Neural progenitor cell (in vitro differentiated cells): ENCODE results near the gene SLFN5. TPM values are rescaled to one million over a fixed set of nuclear protein-coding genes. Genes with fewer than 3 reads are reported as not detected.
A peak's percentile ranks its signal among the peaks of the same experiment; 100 is the strongest.

Experiments used
- DNase-seq: peaks from one replicate; pipeline ENCODE4 v3.0.0-alpha.2; 2016; ENCODE audit warnings: low spot score
- H2AFZ ChIP-seq: fragments of 200-600 bp; sonication (generic); replicated peaks from 2 replicates; pipeline ENCODE4 v1.6.1; 2016; ENCODE audit warnings: antibody characterized with exemption
- H3F3A ChIP-seq: fragments of 200-600 bp; sonication (generic); 2 replicates; pipeline ENCODE4 v1.6.1; 2016; ENCODE audit warnings: antibody characterized with exemption, low read depth
- H3K27ac ChIP-seq: fragments of 200-600 bp; sonication (generic); 2 replicates; pipeline ENCODE4 v1.5.1; 2016; ENCODE audit warnings: mild to moderate bottlenecking
- H3K27me3 ChIP-seq: fragments of 200-600 bp; sonication (generic); 2 replicates; pipeline ENCODE4 v1.6.1; 2016; ENCODE audit warnings: mild to moderate bottlenecking, moderate library complexity
- H3K36me3 ChIP-seq: fragments of 200-600 bp; sonication (generic); 2 replicates; pipeline ENCODE4 v1.5.1; 2016
- H3K4me1 ChIP-seq: fragments of 200-600 bp; sonication (generic); 2 replicates; pipeline ENCODE4 v1.6.1; 2016; ENCODE audit warnings: mixed run types
- H3K4me2 ChIP-seq: fragments of 200-600 bp; sonication (generic); 2 replicates; pipeline ENCODE4 v1.6.1; 2016
- H3K4me3 ChIP-seq: fragments of 200-600 bp; sonication (generic); 2 replicates; pipeline ENCODE4 v1.5.1; 2016
- H3K79me2 ChIP-seq: fragments of 200-600 bp; sonication (generic); 2 replicates; pipeline ENCODE4 v1.6.1; 2016; ENCODE audit warnings: low read depth
- H3K9ac ChIP-seq: fragments of 200-600 bp; sonication (generic); 2 replicates; pipeline ENCODE4 v1.6.1; 2016
- H3K9me3 ChIP-seq: fragments of 200-600 bp; sonication (generic); 2 replicates; pipeline ENCODE4 v1.5.1; 2016; ENCODE audit warnings: low read depth
- H4K20me1 ChIP-seq: fragments of 200-600 bp; sonication (generic); 2 replicates; pipeline ENCODE4 v1.6.1; 2016; ENCODE audit warnings: low read depth
- H3K27ac Mint-ChIP-seq: 3 replicates; pipeline ENCODE4 v1.8.0; 2021; ENCODE audit warnings: mixed read lengths
- H3K27me3 Mint-ChIP-seq: 2 replicates; pipeline ENCODE4 v1.8.0; 2022; ENCODE audit warnings: low read depth, mild to moderate bottlenecking, inconsistent platforms, moderate library complexity, mixed read lengths; ENCODE audit not compliant: insufficient read depth
- H3K36me3 Mint-ChIP-seq: 3 replicates; pipeline ENCODE4 v1.8.0; 2021; ENCODE audit warnings: mixed read lengths
- H3K4me1 Mint-ChIP-seq: 3 replicates; pipeline ENCODE4 v1.8.0; 2021; ENCODE audit warnings: mixed read lengths
- H3K4me3 Mint-ChIP-seq: 3 replicates; pipeline ENCODE4 v1.8.0; 2021; ENCODE audit warnings: mild to moderate bottlenecking, moderate library complexity, mixed read lengths
- H3K9me3 Mint-ChIP-seq: 3 replicates; pipeline ENCODE4 v1.8.0; 2020; ENCODE audit warnings: mixed read lengths
- EZH2 ChIP-seq: fragments of 200-600 bp; sonication (generic); IDR thresholded peaks from 2 replicates; pipeline ENCODE4 v1.6.1; 2017; ENCODE audit warnings: antibody characterized with exemption, mild to moderate bottlenecking, moderate library complexity
- EZH2phosphoT487 ChIP-seq: fragments of 200-600 bp; sonication (generic); IDR thresholded peaks from 2 replicates; pipeline ENCODE4 v1.6.1; 2017; ENCODE audit warnings: antibody characterized with exemption
- total RNA-seq: library from RNA; depleted of rRNA; stranded (reverse); fragments of >200 nt; gene quantifications from 2 replicates; pipeline ENCODE4 v1.2.3, GENCODE V29; 2015; ENCODE audit warnings: low replicate concordance
- TF ChIP-seq, protein P1 (sequence below): fragments of 200-600 bp; sonication (generic); IDR thresholded peaks from 2 replicates; pipeline ENCODE4 v1.5.1; 2017; ENCODE audit warnings: antibody characterized with exemption, mild to moderate bottlenecking

Gene SLFN5
- total RNA-seq, 1 donor from 2014 or later: 5.8 TPM

DNA sequence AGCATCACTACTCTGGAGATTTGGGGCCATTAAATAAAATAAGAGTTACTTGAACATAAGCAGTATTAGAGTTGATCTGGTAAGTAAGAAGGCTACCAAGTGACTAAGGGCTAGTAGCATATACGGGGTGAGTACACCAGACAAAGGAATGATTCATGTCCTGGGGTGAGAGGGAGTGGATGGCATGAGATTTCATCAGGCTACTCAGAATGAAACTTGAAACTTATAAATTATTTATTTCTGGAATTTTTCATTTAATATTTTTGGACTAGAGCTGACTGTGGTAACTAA, 2.3 kb downstream of the SLFN5 start:
- peaks cover 11% of the 10 kb centered on the region for H3K4me1 ChIP-seq
- H3K27ac ChIP-seq: no peak overlapping the region
- Mint-ChIP-seq H3K27me3 (no peaks in the 10 kb centered on the region), H3K36me3 (no peaks in the 10 kb centered on the region), H3K27ac (no peak overlapping the region), H3K4me3 (no peak overlapping the region), H3K4me1 (peaks cover 23% of the 10 kb centered on the region), H3K9me3 (no peaks in the 10 kb centered on the region)
- no peaks in the 10 kb centered on the region for H4K20me1 ChIP-seq
- H3K27me3 ChIP-seq: peaks cover 9% of the 10 kb centered on the region
- TF ChIP-seq EZH2phosphoT487: no peak
- H3K4me2 ChIP-seq: no peak overlapping the region
- no peak overlapping the region for H3K4me3 ChIP-seq
- no peak for DNase-seq
- no peaks in the 10 kb centered on the region for H3K9me3 ChIP-seq
- no peaks in the 10 kb centered on the region for H3K79me2 ChIP-seq
- H2AFZ ChIP-seq: no peak overlapping the region
- H3F3A ChIP-seq: peaks cover 23% of the 10 kb centered on the region
- H3K9ac ChIP-seq: no peak overlapping the region
- no peaks in the 10 kb centered on the region for H3K36me3 ChIP-seq

DNA sequence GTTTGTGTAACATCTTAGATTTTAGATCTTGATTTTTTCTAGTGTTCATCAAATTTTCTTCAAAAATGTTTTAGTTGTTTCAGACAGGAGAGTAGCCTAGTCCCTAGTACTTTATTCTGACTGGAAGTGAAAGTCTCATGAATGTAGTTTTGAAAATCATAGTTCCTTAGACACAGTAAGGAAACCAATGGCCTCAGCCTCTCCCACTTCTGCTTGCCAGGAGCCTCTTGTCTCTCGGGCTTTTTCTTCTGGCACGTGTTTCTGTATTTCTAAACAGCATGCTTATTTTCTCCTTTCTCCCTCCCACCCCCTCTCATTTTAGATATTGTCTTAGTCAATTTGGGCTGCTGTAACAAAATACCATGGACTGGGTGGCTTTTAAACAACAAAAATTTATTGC, 9.8 kb downstream of the SLFN5 start:
- H3K9ac ChIP-seq: no peak overlapping the region
- no peak overlapping the region for H3K4me3 ChIP-seq
- no peaks in the 10 kb centered on the region for H3K36me3 ChIP-seq
- no peak overlapping the region for H2AFZ ChIP-seq
- H3K4me1 ChIP-seq: peaks cover 10% of the 10 kb centered on the region
- Mint-ChIP-seq H3K27ac (no peak overlapping the region), H3K4me1 (peaks cover 32% of the 10 kb centered on the region), H3K4me3 (no peak overlapping the region), H3K27me3 (no peaks in the 10 kb centered on the region), H3K36me3 (no peaks in the 10 kb centered on the region), H3K9me3 (no peaks in the 10 kb centered on the region)
- H3F3A ChIP-seq: no peaks in the 10 kb centered on the region
- no peaks in the 10 kb centered on the region for H3K9me3 ChIP-seq
- TF ChIP-seq, protein P1, sequence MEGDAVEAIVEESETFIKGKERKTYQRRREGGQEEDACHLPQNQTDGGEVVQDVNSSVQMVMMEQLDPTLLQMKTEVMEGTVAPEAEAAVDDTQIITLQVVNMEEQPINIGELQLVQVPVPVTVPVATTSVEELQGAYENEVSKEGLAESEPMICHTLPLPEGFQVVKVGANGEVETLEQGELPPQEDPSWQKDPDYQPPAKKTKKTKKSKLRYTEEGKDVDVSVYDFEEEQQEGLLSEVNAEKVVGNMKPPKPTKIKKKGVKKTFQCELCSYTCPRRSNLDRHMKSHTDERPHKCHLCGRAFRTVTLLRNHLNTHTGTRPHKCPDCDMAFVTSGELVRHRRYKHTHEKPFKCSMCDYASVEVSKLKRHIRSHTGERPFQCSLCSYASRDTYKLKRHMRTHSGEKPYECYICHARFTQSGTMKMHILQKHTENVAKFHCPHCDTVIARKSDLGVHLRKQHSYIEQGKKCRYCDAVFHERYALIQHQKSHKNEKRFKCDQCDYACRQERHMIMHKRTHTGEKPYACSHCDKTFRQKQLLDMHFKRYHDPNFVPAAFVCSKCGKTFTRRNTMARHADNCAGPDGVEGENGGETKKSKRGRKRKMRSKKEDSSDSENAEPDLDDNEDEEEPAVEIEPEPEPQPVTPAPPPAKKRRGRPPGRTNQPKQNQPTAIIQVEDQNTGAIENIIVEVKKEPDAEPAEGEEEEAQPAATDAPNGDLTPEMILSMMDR: no peak
- TF ChIP-seq EZH2 (no peak), EZH2phosphoT487 (no peak)
- no peaks in the 10 kb centered on the region for H3K27me3 ChIP-seq
- no peaks in the 10 kb centered on the region for H4K20me1 ChIP-seq
- DNase-seq: no peak
- H3K27ac ChIP-seq: no peak overlapping the region
- no peaks in the 10 kb centered on the region for H3K79me2 ChIP-seq
- H3K4me2 ChIP-seq: no peak overlapping the region

DNA sequence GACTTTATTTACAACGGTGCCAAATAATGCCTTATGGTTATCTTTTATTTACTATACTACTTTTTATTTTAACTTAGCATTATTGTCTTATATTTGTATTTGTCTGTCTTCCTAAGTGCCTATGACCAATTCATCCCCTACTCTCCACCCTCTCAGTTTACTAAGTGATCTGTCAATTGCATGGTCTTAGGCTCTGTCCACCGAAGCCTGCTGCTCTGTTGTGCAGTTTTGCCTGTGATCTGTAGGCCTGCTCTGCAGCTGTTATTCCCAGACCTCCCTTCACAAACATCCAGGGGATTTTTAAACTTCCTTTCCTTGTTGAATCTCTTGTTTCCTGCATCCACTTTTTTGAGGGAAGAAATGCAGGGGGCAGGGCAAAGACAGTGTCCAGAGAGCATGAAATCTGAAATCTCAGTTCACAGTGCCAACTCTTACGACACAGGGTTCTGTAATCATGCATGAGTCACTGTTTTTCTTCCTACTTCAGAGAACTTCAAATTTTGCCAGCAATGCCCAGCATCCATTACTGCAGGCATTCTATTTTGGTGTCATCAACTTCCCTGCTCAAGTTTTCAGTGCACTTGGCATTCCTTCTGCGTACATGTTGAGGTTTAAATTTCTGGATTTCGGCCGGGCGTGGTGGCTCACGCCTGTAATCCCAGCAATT, 11.4 kb downstream of the SLFN5 start:
- Mint-ChIP-seq H3K9me3 (no peaks in the 10 kb centered on the region), H3K4me3 (no peak overlapping the region), H3K27ac (peak overlapping the region; percentile 10), H3K4me1 (peaks cover 32% of the 10 kb centered on the region), H3K27me3 (no peaks in the 10 kb centered on the region), H3K36me3 (peaks cover 2% of the 10 kb centered on the region)
- H3K4me1 ChIP-seq: peaks cover 10% of the 10 kb centered on the region
- no peak overlapping the region for H3K4me3 ChIP-seq
- no peak overlapping the region for H3K27ac ChIP-seq
- no peaks in the 10 kb centered on the region for H3F3A ChIP-seq
- H3K27me3 ChIP-seq: no peaks in the 10 kb centered on the region
- no peak overlapping the region for H3K4me2 ChIP-seq
- H3K36me3 ChIP-seq: no peaks in the 10 kb centered on the region
- no peaks in the 10 kb centered on the region for H3K79me2 ChIP-seq
- H3K9me3 ChIP-seq: no peaks in the 10 kb centered on the region
- no peak overlapping the region for H2AFZ ChIP-seq
- no peak for DNase-seq
- TF ChIP-seq EZH2phosphoT487: no peak
- TF ChIP-seq, protein P1: no peak
- no peak for TF ChIP-seq EZH2
- no peaks in the 10 kb centered on the region for H4K20me1 ChIP-seq
- no peak overlapping the region for H3K9ac ChIP-seq

DNA sequence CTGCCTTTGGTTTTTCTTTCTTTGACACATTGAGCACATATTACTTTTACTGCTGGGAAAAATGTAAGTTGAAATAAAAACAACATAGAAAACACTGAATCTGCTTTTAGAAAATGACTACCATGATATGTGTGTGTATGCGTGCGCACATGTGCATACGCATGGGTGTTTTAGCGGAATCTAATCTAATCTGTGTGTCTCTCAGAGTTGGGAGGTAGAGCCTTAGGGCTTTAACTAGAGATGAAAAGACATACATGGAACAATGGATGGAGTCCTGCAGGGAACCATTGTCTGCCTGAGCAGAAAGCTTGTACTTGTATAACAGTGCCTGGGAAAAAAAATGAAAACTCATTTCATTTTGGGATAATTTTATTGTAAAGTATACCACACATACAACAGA, 12.4 kb downstream of the SLFN5 start:
- no peaks in the 10 kb centered on the region for H3K79me2 ChIP-seq
- H3K4me3 ChIP-seq: no peak overlapping the region
- TF ChIP-seq, protein P1: no peak
- no peak for TF ChIP-seq EZH2phosphoT487
- no peak for TF ChIP-seq EZH2
- H3K27ac Mint-ChIP-seq: peak overlapping the region; percentile 47
- peaks cover 32% of the 10 kb centered on the region for H3K4me1 Mint-ChIP-seq
- H3K4me3 Mint-ChIP-seq: peak overlapping the region; percentile 50
- H3K9me3 ChIP-seq: no peaks in the 10 kb centered on the region
- no peaks in the 10 kb centered on the region for H3K36me3 ChIP-seq
- no peaks in the 10 kb centered on the region for H3F3A ChIP-seq
- no peak overlapping the region for H3K4me2 ChIP-seq
- no peak overlapping the region for H3K9ac ChIP-seq
- no peaks in the 10 kb centered on the region for H3K9me3 Mint-ChIP-seq
- no peak overlapping the region for H2AFZ ChIP-seq
- DNase-seq: peak; percentile 79
- peaks cover 2% of the 10 kb centered on the region for H3K36me3 Mint-ChIP-seq
- H3K4me1 ChIP-seq: peaks cover 10% of the 10 kb centered on the region
- H3K27me3 ChIP-seq: no peaks in the 10 kb centered on the region
- H3K27ac ChIP-seq: no peak overlapping the region
- H3K27me3 Mint-ChIP-seq: no peaks in the 10 kb centered on the region
- H4K20me1 ChIP-seq: no peaks in the 10 kb centered on the region
